Endothelial cell (in vitro differentiated cells): Measurements from ENCODE around the gene CCDC6. TPM values are rescaled to one million over a fixed set of nuclear protein-coding genes. Genes with fewer than 3 reads are reported as not detected.

Experiments used
- DNase-seq: peaks from one replicate; pipeline ENCODE4 v3.0.0; 2021; ENCODE audit warnings: low spot score
- H3K27ac Mint-ChIP-seq: one replicate; pipeline ENCODE4 v1.8.0; 2021; ENCODE audit warnings: mixed read lengths, inconsistent platforms; ENCODE audit not compliant: unreplicated experiment
- H3K27me3 Mint-ChIP-seq: one replicate; pipeline ENCODE4 v1.8.0; 2021; ENCODE audit warnings: mild to moderate bottlenecking, moderate library complexity, mixed read lengths, inconsistent platforms; ENCODE audit not compliant: unreplicated experiment
- H3K36me3 Mint-ChIP-seq: one replicate; pipeline ENCODE4 v1.8.0; 2021; ENCODE audit warnings: mild to moderate bottlenecking, low read depth, mixed read lengths, inconsistent platforms; ENCODE audit not compliant: unreplicated experiment
- H3K4me1 Mint-ChIP-seq: one replicate; pipeline ENCODE4 v1.8.0; 2021; ENCODE audit warnings: mild to moderate bottlenecking, mixed read lengths, inconsistent platforms; ENCODE audit not compliant: unreplicated experiment
- H3K4me3 Mint-ChIP-seq: one replicate; pipeline ENCODE4 v1.8.0; 2021; ENCODE audit warnings: mild to moderate bottlenecking, mixed read lengths, inconsistent platforms; ENCODE audit not compliant: unreplicated experiment
- H3K9me3 Mint-ChIP-seq: one replicate; pipeline ENCODE4 v1.8.0; 2021; ENCODE audit warnings: mixed read lengths, inconsistent platforms; ENCODE audit not compliant: unreplicated experiment
- CTCF ChIP-seq: fragments of 200-600 bp; sonication (generic); IDR thresholded peaks from one replicate; pipeline ENCODE4 v1.5.0; 2021; ENCODE audit warnings: antibody characterized with exemption; ENCODE audit not compliant: unreplicated experiment
- total RNA-seq: library from RNA; stranded (reverse); fragmentation: NEBNext Ultra II Directional; extraction: Animal tissue kit (Norgen Biotek cat#: 25700); gene quantifications from one replicate; pipeline ENCODE4 v1.2.1, GENCODE V29; 2021; ENCODE audit not compliant: unreplicated experiment

Gene CCDC6
- total RNA-seq, 1 donor from 2014 or later: 27.7 TPM

- Mint-ChIP-seq H3K9me3 (no peaks in the 10 kb centered on the region), H3K27ac (peak overlapping the region; percentile 81), H3K4me3 (peak overlapping the region; percentile 96), H3K36me3 (peaks cover 9% of the 10 kb centered on the region), H3K4me1 (peaks cover 26% of the 10 kb centered on the region), H3K27me3 (peaks cover 11% of the 10 kb centered on the region)
- no peak for DNase-seq
- TF ChIP-seq CTCF: no peak
These were observed 1.2 kb upstream of the CCDC6 start for GRCh38 chr10:59907537-59907917.

- Mint-ChIP-seq H3K27me3 (peaks cover 11% of the 10 kb centered on the region), H3K9me3 (no peaks in the 10 kb centered on the region), H3K4me3 (peak overlapping the region; percentile 99), H3K36me3 (peaks cover 9% of the 10 kb centered on the region), H3K4me1 (peaks cover 26% of the 10 kb centered on the region), H3K27ac (no peak overlapping the region)
- no peak for DNase-seq
- TF ChIP-seq CTCF: no peak
These were observed 482 bp downstream of the CCDC6 start for GRCh38 chr10:59905731-59906416.

GRCh38 chr10:59905066-59905730 is 1.2 kb downstream of the CCDC6 start:
- Mint-ChIP-seq H3K4me1 (peaks cover 26% of the 10 kb centered on the region), H3K27ac (peak overlapping the region; percentile 65), H3K9me3 (no peaks in the 10 kb centered on the region), H3K36me3 (peaks cover 9% of the 10 kb centered on the region), H3K4me3 (peak overlapping the region; percentile 99), H3K27me3 (peaks cover 11% of the 10 kb centered on the region)
- DNase-seq: peak; percentile 56
- no peak for TF ChIP-seq CTCF

GRCh38 chr10:59904426-59905065 is 1.8 kb downstream of the CCDC6 start:
- H3K27me3 Mint-ChIP-seq: peaks cover 11% of the 10 kb centered on the region
- no peaks in the 10 kb centered on the region for H3K9me3 Mint-ChIP-seq
- DNase-seq: no peak
- H3K36me3 Mint-ChIP-seq: peaks cover 9% of the 10 kb centered on the region
- no peak for TF ChIP-seq CTCF
- no peak overlapping the region for H3K27ac Mint-ChIP-seq
- H3K4me3 Mint-ChIP-seq: peak overlapping the region; percentile 99
- H3K4me1 Mint-ChIP-seq: peaks cover 26% of the 10 kb centered on the region

- Mint-ChIP-seq H3K27ac (no peak overlapping the region), H3K36me3 (peaks cover 9% of the 10 kb centered on the region), H3K9me3 (no peaks in the 10 kb centered on the region), H3K27me3 (peaks cover 11% of the 10 kb centered on the region), H3K4me3 (no peak overlapping the region), H3K4me1 (peaks cover 26% of the 10 kb centered on the region)
- TF ChIP-seq CTCF: no peak
- DNase-seq: no peak
These were observed 2.5 kb downstream of the CCDC6 start for GRCh38 chr10:59903871-59904270.
